Prostate gland (tissue), 2 donors: ENCODE data around the gene PIEZO2. TPM values are rescaled to one million over a fixed set of nuclear protein-coding genes. Genes with fewer than 3 reads are reported as not detected.
A peak's percentile ranks its signal among the peaks of the same experiment; 100 is the strongest.

ENCODE experiments used
- DNase-seq: peaks from one replicate; pipeline ENCODE4 v3.0.0-alpha.2; 2019; ENCODE audit warnings: low spot score
- H3K27ac ChIP-seq, 2 donors: fragments of 200-600 bp; sonication (generic); 2 replicates each; pipeline ENCODE4 v1.5.1; 2017 to 2019
- H3K27me3 ChIP-seq: fragments of 200-600 bp; sonication (generic); replicated peaks from 2 replicates; pipeline ENCODE4 v1.5.1; 2019; ENCODE audit not compliant: insufficient read depth
- H3K36me3 ChIP-seq, 2 donors: fragments of 200-600 bp; sonication (generic); 1 replicate in 1 of 2; 2 replicates in 1 of 2; pipeline versions ENCODE4 v1.5.1 to v1.8.1; 2017 to 2019
- H3K4me1 ChIP-seq: fragments of 200-600 bp; sonication (generic); replicated peaks from 2 replicates; pipeline ENCODE4 v1.5.1; 2019
- H3K4me3 ChIP-seq, 2 donors: fragments of 200-600 bp; sonication (generic); 2 replicates each; pipeline ENCODE4 v1.5.1; 2017 to 2019
- H3K9me3 ChIP-seq: fragments of 200-600 bp; sonication (generic); 2 replicates; pipeline ENCODE4 v1.5.1; 2017
- CTCF ChIP-seq, 4 experiments: fragments of 200-600 bp in 2 of 4; fragments of 450-650 bp in 2 of 4; sonication (generic) in 2 of 4; IDR thresholded peaks; 1 replicate in 3 of 4; 2 replicates in 1 of 4; pipeline ENCODE4 v1.5.1; 2016 to 2019; ENCODE audit warnings: antibody characterized with exemption in 4 of 4, mild to moderate bottlenecking in 2 of 4, moderate library complexity in 2 of 4
- POLR2A ChIP-seq: fragments of 450-650 bp; IDR thresholded peaks from one replicate; pipeline ENCODE4 v1.6.1; 2016; ENCODE audit warnings: antibody characterized with exemption, mild to moderate bottlenecking
- POLR2AphosphoS5 ChIP-seq: sonication (generic); formaldehyde crosslinking; IDR thresholded peaks from one replicate; pipeline ENCODE4 v1.6.1; 2017; ENCODE audit warnings: antibody characterized with exemption
- WGBS: methylation state at CpG from one replicate; pipeline ENCODE4 v1.1.5; 2018; 5-methylcytosine and 5-hydroxymethylcytosine counted together
- intact Hi-C: fragments of 100-400 bp; cut with DNase I; formaldehyde crosslinking; loops from one replicate; pipeline ENCODE4 v1.14.2; 2022
- total RNA-seq, 2 donors: library from RNA; depleted of rRNA; stranded (reverse); fragments of >200 nt; gene quantifications; one replicate each; pipeline ENCODE4 v1.1.0, GENCODE V29; 2016

The PIEZO2 gene
- total RNA-seq, 2 donors from 2014 or later, result 4.1 to 19.0 TPM

- Histone ChIP-seq H3K27me3 (no peaks in the 10 kb centered on the region), H3K9me3 (no peaks in the 10 kb centered on the region), H3K4me3 (no peak overlapping the region), H3K27ac (no peak overlapping the region), H3K36me3 (no peaks in the 10 kb centered on the region), H3K4me1 (no peaks in the 10 kb centered on the region)
- no peak for TF ChIP-seq CTCF (IDR thresholded peaks at IDR 0.05)
- TF ChIP-seq POLR2AphosphoS5, result no peak
- no peak for TF ChIP-seq POLR2A
- no peak for DNase-seq
- intact Hi-C loops, result no loop called here
- 57% methylated on average over 6 of the region's 6 CpGs for WGBS
These were observed 42.5 kb downstream of the PIEZO2 start for GRCh38 chr18:11106894-11107293.

- Histone ChIP-seq H3K36me3 (no peaks in the 10 kb centered on the region), H3K4me3 (no peak overlapping the region), H3K27ac (no peak overlapping the region), H3K27me3 (no peaks in the 10 kb centered on the region), H3K4me1 (no peaks in the 10 kb centered on the region), H3K9me3 (no peaks in the 10 kb centered on the region)
- intact Hi-C loops, result no loop called here
- DNase-seq, result no peak
- TF ChIP-seq CTCF (IDR thresholded peaks at IDR 0.05) (no peak), POLR2A (no peak), POLR2AphosphoS5 (no peak)
- WGBS, result 62% methylated on average over 6 of the region's 6 CpGs
These were observed 43.9 kb downstream of the PIEZO2 start for GRCh38 chr18:11105463-11105862.

- Histone ChIP-seq H3K4me1 (no peaks in the 10 kb centered on the region), H3K4me3 (no peak overlapping the region), H3K9me3 (no peaks in the 10 kb centered on the region), H3K36me3 (no peaks in the 10 kb centered on the region), H3K27me3 (no peaks in the 10 kb centered on the region), H3K27ac (no peak overlapping the region)
- 73% methylated on average over 5 of the region's 5 CpGs for WGBS
- no peak for DNase-seq
- intact Hi-C loops, result no loop called here
- TF ChIP-seq POLR2A, result no peak
- no peak for TF ChIP-seq CTCF (IDR thresholded peaks at IDR 0.05)
- TF ChIP-seq POLR2AphosphoS5, result no peak
These were observed 45.1 kb downstream of the PIEZO2 start for GRCh38 chr18:11104307-11104706.

GRCh38 chr18:11096839-11097750 lies 52.3 kb downstream of the PIEZO2 start:
- H3K4me3 ChIP-seq, result no peak overlapping the region
- intact Hi-C loops, result no loop called here
- H3K36me3 ChIP-seq, result no peaks in the 10 kb centered on the region

More at GRCh38 chr18:11096839-11097750, 52.3 kb downstream of the PIEZO2 start:
- H3K27me3 ChIP-seq, result no peaks in the 10 kb centered on the region
- WGBS, result 55% methylated on average over 10 of the region's 10 CpGs
- TF ChIP-seq POLR2AphosphoS5 (no peak), CTCF (IDR thresholded peaks at IDR 0.05) (no peak), POLR2A (no peak)
- H3K27ac ChIP-seq, result peak overlapping the region in 1 of 2 donors; percentile 15
- no peak for DNase-seq
- no peaks in the 10 kb centered on the region for H3K4me1 ChIP-seq
- H3K9me3 ChIP-seq, result no peaks in the 10 kb centered on the region
